WERI-Rb-1 (cell line): ENCODE measurements around the gene PKHD1.

Source experiments
- DNase-seq: peaks from one replicate; pipeline ENCODE4 v3.0.0-alpha.2; 2020
- H3K27ac ChIP-seq: fragments of 250-450 bp; sonication (Bioruptor Pico); 2 replicates; pipeline ENCODE4 v1.5.1; 2020; ENCODE audit warnings: mild to moderate bottlenecking, moderate library complexity
- H3K27me3 ChIP-seq: fragments of 250-450 bp; sonication (Bioruptor Pico); 2 replicates; pipeline ENCODE4 v1.5.1; 2021; ENCODE audit warnings: mild to moderate bottlenecking, low read depth, moderate library complexity; ENCODE audit not compliant: insufficient read depth, severe bottlenecking
- H3K36me3 ChIP-seq: fragments of 250-450 bp; sonication (Bioruptor Pico); 2 replicates; pipeline ENCODE4 v1.5.1; 2020; ENCODE audit warnings: mild to moderate bottlenecking, moderate library complexity
- H3K4me3 ChIP-seq: 2 replicates; pipeline ENCODE4 v1.5.1; 2011; ENCODE audit warnings: low read depth, mild to moderate bottlenecking, control low read depth, low read length
- H3K9me3 ChIP-seq: fragments of 250-450 bp; sonication (Bioruptor Pico); 2 replicates; pipeline ENCODE4 v1.5.1; 2021; ENCODE audit warnings: mild to moderate bottlenecking, moderate library complexity; ENCODE audit not compliant: severe bottlenecking
- CTCF ChIP-seq: IDR thresholded peaks from 2 replicates; pipeline ENCODE4 v1.5.1; 2011; ENCODE audit warnings: low read depth, mild to moderate bottlenecking, control low read depth, inconsistent platforms, low read length

Gene PKHD1

GRCh38 chr6:52045033-52045432 is 42.4 kb downstream of the PKHD1 start:
- H3K27me3 ChIP-seq, result no peaks in the 10 kb centered on the region
- H3K9me3 ChIP-seq, result no peaks in the 10 kb centered on the region
- DNase-seq, result no peak
- no peak overlapping the region for H3K27ac ChIP-seq
- H3K4me3 ChIP-seq, result no peak overlapping the region
- H3K36me3 ChIP-seq, result no peaks in the 10 kb centered on the region
- no peak for TF ChIP-seq CTCF

GRCh38 chr6:52042141-52042885 is 45.1 kb downstream of the PKHD1 start:
- TF ChIP-seq CTCF, result no peak
- H3K9me3 ChIP-seq, result no peaks in the 10 kb centered on the region
- no peak overlapping the region for H3K27ac ChIP-seq
- no peaks in the 10 kb centered on the region for H3K27me3 ChIP-seq
- no peaks in the 10 kb centered on the region for H3K36me3 ChIP-seq
- no peak for DNase-seq
- no peak overlapping the region for H3K4me3 ChIP-seq

- DNase-seq, result no peak
- no peaks in the 10 kb centered on the region for H3K9me3 ChIP-seq
- H3K36me3 ChIP-seq, result no peaks in the 10 kb centered on the region
- no peak for TF ChIP-seq CTCF
- H3K27me3 ChIP-seq, result no peaks in the 10 kb centered on the region
- no peak overlapping the region for H3K27ac ChIP-seq
- no peak overlapping the region for H3K4me3 ChIP-seq
Observed at GRCh38 chr6:52041134-52041533, 46.3 kb downstream of the PKHD1 start.

- no peaks in the 10 kb centered on the region for H3K36me3 ChIP-seq
- H3K9me3 ChIP-seq, result no peaks in the 10 kb centered on the region
- no peaks in the 10 kb centered on the region for H3K27me3 ChIP-seq
- DNase-seq, result no peak
- TF ChIP-seq CTCF, result no peak
- H3K4me3 ChIP-seq, result no peak overlapping the region
- H3K27ac ChIP-seq, result no peak overlapping the region
Observed at GRCh38 chr6:52027699-52028098, 59.7 kb downstream of the PKHD1 start.

GRCh38 chr6:52024451-52025068 is 62.9 kb downstream of the PKHD1 start:
- Histone ChIP-seq H3K36me3 (no peaks in the 10 kb centered on the region), H3K9me3 (no peaks in the 10 kb centered on the region), H3K27me3 (no peaks in the 10 kb centered on the region), H3K27ac (no peak overlapping the region), H3K4me3 (no peak overlapping the region)
- no peak for DNase-seq
- TF ChIP-seq CTCF, result no peak

GRCh38 chr6:52022675-52023074 is 64.7 kb downstream of the PKHD1 start:
- no peaks in the 10 kb centered on the region for H3K9me3 ChIP-seq
- no peaks in the 10 kb centered on the region for H3K27me3 ChIP-seq
- DNase-seq, result no peak
- no peaks in the 10 kb centered on the region for H3K36me3 ChIP-seq
- H3K4me3 ChIP-seq, result no peak overlapping the region
- no peak overlapping the region for H3K27ac ChIP-seq
- no peak for TF ChIP-seq CTCF
